GM21367 (cell line): ENCODE results near the gene GNL2.

Experiments used
- ATAC-seq: cut with Tn5 transposase; IDR thresholded peaks from one replicate; pipeline ENCODE4 v1.9.1; 2021; ENCODE audit not compliant: unreplicated experiment

The GNL2 gene

DNA sequence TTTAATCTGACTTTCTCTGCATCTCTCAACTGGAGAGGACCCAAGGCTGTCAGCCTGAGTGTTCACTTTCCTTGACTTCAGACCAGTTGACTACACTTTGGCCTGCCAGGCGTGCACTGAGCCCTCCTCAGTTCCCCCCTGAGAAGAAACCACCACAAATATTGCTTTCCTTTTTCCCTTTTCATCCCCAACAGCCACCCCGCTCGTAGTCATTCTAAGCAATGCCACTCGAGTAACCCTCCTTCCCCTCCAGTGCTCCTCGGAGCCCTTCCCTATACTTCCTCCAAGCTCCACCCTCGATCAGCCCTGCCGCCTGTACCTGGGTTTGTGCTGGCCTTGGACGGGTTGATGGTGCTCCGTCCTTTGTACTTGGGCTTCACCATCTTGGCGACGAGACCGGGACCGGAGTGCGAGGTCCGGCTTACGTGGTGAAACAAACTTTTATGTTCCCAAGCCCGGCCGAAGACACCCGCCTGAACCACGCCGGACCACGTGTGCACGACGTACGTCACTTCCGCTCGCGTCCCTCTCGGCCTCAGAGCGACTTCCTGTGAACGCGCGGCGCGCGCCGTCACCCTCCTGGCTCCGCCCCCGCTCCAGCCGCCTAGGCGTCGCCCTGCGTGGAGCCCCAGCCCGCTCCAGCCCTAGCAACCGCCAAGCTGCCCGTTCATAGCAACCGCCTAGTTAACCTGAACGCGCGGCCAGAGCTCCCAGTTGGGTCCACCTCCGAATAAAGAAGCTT is at the start of gene GNL2:
Gene GNL2, minus strand, starts transcription at position 498 of the 742 bp plus-strand sequence. Its CDS starts 115 bp downstream, at position 383.
- peak; percentile 92 for ATAC-seq

- ATAC-seq = no peak
Observed at GRCh38 chr1:37641059-37641458, 45.3 kb upstream of the GNL2 start.

- ATAC-seq = no peak
Observed at GRCh38 chr1:37636435-37636834, 40.7 kb upstream of the GNL2 start.

DNA sequence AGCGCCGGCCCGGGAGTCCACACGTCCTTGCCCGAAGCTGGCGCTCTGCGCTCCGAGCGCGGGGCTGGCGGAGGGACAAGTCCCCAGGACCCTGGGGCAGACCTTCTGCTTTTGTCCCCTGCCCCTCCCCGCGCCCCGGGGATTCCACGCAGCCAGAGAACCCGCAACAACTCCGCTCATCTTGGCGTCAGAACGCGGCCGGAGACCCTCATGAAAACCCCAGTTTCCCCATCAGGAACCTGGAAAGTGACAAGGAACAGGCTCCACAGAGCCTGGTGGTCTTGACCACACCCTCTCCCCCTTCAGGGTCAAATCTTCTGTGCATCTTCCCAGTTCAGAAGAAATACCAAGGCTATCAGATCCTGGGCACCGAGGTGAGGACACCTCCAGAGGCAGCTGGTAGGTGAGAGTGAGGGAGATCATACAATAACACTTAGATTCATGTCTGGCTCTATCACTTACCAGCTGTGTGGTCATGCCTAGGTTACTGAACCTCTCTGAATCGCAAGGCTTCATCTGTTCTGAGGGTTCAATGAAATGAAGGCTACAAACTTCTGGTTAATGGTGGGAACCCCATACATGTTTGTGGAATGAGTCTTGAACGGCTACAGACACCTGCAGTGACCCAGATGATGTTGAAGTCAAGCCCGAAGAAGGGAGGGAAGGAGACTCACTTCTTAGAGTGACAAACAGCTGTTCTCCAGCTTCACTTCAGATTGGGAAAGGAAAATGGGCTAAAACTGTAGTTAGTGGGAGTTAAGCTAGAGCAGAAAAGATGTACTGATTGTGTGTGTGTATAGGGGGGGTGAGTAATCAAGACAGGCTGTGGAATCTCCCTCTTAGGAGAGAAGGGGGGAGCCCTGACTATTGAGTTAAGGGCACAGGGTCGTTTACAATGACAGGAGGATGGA is 39.5 kb upstream of the GNL2 start:
- ATAC-seq = no peak

DNA sequence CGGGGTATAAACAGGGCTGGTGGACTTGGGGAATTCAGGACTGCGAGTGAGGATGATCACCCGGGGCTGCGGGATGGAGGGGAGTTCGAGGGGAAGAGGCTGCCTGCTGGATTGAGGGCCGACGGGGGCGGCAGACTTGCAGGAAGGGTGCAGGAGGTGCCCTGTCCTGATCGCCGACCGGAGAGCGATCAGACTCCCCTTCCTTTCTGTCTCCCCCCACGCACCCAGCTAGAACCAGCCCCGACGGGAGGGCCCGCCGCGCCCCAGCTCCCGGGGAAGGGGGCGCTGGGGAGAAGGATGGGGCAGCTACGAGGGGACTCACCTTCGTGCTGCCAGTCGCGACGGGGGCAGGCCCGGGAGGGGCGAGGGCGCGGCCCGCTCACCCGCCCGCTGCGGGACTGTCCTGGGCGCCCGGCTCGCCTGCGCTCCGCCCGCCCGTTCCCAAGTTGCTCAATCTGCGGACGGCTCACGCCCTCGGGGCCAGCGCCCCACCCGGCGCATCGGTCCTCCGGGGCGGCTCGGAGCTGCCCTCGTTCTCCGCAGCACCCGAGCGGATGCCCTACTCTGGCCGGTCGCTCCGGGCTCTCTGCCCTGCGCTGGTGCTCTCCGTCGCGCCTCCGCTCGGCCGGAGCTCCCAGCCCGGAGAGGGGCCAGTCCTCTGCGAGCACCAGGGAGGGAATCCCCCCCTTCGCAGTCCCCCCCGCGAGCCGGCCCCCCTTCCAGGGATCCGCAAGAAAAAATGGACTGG is 38.7 kb upstream of the GNL2 start, which contains the start of gene RSPO1:
Gene RSPO1, minus strand, starts transcription at position 649 of the 748 bp plus-strand sequence. CDS start 5,231 bp downstream, outside the sequence.
- ATAC-seq = no peak

GRCh38 chr1:37633938-37634243 is 38.2 kb upstream of the GNL2 start:
- no peak for ATAC-seq

- no peak for ATAC-seq
Observed at GRCh38 chr1:37633040-37633937, 37.6 kb upstream of the GNL2 start.

- no peak for ATAC-seq
Observed at GRCh38 chr1:37631036-37631435, 35.3 kb upstream of the GNL2 start.

- no peak for ATAC-seq
Observed at GRCh38 chr1:37630426-37631028, 34.8 kb upstream of the GNL2 start.

- no peak for ATAC-seq
Observed at GRCh38 chr1:37629726-37630425, 34.1 kb upstream of the GNL2 start.

DNA sequence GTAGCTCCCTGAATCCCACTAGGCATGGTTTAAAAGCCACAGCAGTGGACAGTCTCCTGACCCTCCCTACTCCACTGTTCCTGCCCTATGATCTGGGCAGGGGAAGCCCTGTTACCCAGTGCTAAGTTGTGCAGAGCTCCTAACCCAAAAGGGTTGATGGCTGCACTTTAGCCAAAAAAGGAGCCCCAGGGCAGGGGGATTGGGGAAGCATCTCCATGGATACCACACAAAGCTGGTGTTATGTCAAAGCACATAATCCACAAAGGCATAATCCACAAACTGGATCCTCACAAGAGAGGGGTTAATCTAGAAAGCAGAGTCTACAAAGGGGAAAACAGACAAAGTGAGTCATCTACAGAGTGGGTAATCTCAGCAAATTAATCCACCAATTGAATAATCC is 33.3 kb upstream of the GNL2 start:
- no peak for ATAC-seq

DNA sequence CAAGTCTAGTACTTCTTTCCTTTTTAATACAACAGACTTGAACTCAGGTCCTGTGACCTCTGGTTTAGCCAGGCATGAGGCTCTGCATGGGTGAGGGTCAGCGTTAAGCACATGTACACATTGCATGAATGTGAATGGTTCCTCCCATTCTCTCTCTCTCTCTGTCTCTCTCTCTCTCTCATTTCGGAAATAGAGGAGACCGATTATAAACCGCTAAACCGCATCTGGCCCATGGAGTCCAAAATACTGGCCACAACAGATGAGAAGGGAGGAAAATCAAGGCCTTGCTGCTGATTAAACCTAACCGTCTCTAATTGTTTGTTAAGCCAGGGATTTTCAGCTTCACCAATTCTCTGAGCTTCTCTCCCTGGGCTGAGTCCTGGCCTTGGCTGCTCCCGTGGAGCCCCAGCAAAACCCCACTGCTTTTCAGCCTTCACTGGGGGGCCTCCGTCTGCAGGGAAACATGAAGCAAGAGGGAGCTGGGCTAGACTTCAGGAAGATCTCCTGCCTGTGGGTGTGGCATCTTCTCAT is 32.4 kb upstream of the GNL2 start:
- ATAC-seq = no peak

- no peak for ATAC-seq
Observed at GRCh38 chr1:37622131-37622530, 26.4 kb upstream of the GNL2 start.

DNA sequence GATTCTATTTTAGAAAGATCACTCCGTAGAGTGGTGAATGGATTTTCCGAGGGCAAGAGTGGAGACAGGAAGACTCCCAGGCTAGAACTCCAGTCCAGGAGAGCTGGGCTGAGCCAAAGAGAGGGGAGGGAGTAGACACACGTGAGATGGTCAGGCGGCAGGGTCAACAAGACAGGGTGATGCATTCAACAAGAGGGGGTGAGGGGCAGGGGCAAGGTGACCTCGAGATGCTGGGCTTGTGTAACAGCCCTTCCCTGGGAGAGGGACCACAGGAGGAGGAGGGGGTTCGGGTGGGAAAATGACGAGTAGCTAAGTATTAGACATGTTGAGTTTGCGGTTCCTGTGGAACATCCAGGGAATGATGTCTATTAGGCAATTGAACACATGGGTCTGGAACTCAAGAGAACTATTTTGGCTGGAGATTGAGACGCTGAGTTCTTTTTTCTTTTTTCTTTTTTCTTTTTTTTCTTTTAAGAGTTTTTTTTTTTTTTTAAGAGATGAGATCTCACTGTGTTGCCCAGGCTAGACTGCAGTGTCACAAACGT is 25.7 kb upstream of the GNL2 start:
- no peak for ATAC-seq

GRCh38 chr1:37620707-37621106 is 25.0 kb upstream of the GNL2 start:
- ATAC-seq = no peak

GRCh38 chr1:37616330-37616729 is 20.6 kb upstream of the GNL2 start:
- no peak for ATAC-seq

DNA sequence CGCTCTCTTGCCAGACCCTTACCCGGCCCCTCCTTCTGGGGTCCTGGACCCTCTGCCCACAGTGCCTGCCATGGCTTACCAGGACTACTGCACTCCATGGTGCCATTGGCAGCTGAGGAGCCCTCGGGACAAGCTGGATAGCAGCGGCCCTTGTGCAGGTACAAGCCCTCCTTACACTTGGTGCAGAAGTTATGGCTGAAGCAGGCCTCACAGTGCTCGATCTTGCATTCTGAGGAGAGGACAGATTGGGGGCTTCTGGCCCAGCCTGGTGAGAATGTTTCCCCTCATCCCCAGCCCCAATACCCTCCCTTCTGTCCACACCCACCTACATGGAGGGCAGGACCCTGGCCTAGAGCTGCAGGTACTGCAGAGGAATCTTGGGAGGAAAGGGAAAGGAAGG is 18.4 kb upstream of the GNL2 start:
- no peak for ATAC-seq

DNA sequence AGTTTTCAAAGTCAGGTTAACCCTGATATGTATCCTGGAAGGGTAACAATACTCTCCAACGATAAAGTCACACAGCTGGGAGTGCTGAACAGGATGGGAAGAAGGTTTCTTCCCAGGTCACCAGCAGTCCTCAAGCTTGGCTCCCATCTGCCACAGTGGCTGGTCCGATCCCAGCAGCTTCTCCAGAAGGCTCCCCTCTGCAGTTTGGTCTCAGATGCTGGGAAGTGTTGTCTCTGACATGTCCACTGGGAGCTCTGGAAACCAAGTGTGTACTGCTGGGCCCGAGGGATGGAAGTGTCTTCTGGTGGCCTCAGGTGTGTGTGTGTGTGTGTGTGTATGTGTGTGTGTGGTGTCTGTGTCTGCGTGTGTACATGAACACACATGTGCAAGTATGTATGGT is 16.4 kb upstream of the GNL2 start:
- ATAC-seq = no peak

DNA sequence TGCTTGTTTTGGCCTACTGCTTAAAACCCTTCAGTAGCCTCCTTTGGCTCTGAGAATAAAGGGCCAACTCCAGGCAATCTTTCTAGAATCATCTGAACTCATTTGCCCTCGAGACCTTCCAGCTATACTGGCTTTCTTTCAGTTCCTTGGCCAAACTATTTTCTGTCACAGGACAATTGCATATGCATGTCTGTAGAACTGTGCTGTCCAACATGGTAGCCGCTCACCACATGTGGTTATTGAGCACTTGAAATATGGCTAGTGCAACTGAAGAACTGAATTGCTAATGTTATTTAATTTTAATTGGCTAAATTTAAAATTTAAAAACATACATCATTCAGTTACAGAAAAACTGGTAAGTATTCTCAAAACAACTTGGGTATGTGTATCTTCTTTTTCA is 14.3 kb upstream of the GNL2 start:
- ATAC-seq = no peak
